ENCODE results near the gene CDH2.

Gene CDH2

DNA sequence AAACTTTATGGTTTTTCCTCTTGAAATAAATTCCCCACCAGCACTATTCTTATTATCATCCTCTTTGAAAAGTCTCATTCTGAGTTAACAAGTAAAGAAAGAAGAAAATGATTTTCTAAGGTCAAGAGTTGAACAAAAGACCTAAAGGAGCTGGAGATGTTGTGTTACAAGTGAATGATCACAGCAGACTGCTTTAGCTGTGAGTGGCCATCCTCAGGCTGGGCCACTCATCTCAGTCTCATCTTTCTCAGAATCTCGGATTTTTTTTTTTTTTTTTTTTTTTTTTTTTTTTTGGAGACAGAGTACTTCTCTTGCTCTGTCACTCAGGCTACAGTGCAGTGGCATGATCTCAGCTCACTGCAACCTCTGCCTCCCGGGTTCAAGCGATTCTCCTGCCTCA lies 133.3 kb downstream of the CDH2 start:
- DNase-seq (ENCODE audit: low read depth) = no peak

GRCh38 chr18:28041366-28041765 lies 135.6 kb downstream of the CDH2 start:
- peak; percentile 48 for DNase-seq (ENCODE audit: low read depth)

DNA sequence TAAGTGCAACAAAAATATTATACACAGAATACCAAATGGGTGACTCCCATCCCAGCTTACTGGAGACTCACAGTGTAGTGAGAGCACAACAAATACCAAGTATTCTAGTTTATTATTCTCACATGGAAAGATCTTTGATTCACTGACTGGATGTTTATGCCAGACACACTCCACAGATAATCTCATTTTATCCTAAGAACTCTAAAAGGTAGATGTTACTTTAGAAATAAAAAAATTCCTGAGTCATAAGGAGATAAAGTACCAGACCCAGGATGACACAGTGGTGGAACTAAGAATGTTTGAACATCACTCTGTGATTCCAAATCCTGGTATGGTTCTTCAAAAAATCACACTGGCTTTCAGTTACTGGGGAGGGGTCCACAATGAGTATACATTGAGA lies 136.2 kb downstream of the CDH2 start:
- no peak for DNase-seq (ENCODE audit: low read depth)

GRCh38 chr18:28040211-28040610 lies 136.7 kb downstream of the CDH2 start:
- no peak for DNase-seq (ENCODE audit: low read depth)

DNA sequence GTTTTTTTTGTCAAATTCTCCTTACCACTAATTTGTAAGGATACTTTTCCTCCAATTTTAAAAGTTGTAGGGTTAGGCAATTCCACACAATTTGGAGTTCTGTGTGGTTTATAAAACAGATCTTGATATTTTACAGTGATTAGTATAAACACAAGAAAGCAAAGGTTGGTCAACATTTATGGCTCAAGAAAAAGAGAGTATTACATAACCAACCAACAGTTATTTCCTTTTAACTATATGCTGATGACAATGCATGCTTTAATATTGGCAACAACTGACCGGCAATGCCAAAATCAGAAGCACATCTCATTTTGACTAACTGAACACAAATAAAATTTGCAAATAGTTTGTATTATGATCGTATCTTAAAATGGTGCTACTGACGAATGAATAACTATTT lies 137.2 kb downstream of the CDH2 start:
- peak; percentile 24 for DNase-seq (ENCODE audit: low read depth)

DNA sequence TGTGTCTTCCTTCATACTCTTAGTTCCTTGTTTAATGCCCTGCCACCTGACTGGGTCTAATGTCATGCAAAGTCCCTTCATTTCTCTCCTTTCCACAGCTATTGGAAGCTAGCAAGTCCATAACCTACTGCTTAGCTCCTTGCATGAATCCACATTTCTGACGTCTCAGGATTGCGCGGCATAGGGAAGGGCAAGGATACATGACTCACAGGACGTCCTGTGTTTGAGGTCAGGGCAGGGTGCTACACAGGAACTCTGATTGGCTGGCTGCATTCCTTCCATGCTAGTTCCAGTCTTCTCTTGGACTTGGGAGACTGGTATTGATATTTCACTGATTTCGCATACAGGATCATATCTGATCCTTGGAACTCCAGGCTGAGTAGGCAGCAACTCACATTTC lies 137.9 kb downstream of the CDH2 start:
- DNase-seq (ENCODE audit: low read depth) = peak; percentile 17

GRCh38 chr18:28036488-28036887 lies 140.4 kb downstream of the CDH2 start:
- no peak for DNase-seq (ENCODE audit: low read depth)

GRCh38 chr18:28034567-28034966 lies 142.4 kb downstream of the CDH2 start:
- no peak for DNase-seq (ENCODE audit: low read depth)

GRCh38 chr18:28032177-28032576 lies 144.8 kb downstream of the CDH2 start:
- no peak for DNase-seq (ENCODE audit: low read depth)

DNA sequence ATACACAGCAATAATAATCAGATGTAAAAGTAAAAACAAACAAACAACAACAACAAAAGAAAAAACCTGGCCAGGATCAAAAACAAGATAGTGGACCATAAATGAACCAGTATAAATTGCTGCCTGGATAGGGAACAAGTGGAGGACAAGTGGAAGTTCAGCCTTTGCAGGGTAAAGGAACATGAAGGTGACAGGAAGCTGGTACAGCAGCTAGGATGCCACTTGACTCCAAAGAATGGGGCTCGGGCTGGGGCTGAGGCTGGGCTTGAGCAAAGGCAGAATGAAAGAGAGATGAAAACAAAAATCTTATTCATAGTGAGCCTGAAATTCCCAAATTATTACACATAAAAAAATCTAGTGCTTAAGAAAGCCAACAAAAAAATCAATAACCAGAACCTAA lies 146.5 kb downstream of the CDH2 start:
- DNase-seq (ENCODE audit: low read depth) = no peak

DNA sequence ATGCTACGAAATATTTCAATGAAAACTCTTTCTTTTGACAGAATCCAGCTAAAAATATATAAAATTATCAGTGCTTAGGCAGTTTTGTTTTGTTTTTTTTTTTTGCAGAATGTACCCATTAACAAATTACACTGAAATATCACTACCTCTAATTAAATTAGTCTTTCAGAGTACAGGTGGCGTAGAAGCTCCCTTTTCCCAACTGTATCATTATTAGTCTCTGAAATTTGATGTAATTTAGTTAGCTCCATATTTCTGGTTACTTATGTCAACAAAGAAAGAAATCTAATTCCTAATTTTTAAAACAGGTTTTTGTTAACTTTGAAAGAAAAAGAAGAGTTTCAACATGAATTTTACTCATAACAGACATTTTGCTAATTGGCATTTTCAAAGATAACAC lies 149.2 kb downstream of the CDH2 start:
- no peak for DNase-seq (ENCODE audit: low read depth)

DNA sequence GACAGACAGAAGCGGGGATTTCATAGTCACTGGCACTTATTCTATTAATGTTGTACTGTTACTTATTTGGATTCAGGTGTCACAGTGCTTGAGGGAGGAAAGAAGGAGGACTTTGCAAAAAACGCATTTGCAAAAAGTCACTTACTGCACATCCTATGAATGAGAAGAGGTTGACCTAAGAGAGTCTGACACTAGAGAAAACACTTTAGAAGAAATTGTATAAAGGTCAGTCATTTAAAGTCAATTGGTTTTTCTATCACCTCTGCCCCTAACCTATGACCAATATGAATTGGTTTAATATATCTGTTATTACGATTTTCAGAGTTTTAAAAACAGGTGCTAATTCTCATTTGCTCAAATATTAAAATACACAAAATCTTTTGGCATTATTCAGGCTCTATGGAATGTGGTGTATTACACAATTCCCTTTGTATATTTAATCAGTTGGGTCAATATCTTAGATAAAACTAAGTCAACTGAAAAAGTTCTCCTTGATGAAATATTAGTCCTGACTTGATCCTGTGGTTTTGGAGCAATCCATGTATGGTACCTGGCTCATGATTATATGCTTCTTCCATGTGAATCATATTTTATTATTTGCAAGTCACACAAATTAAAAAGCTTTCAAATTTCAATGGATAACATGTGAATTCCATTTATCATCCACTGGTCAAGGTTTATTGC lies 157.4 kb downstream of the CDH2 start:
- DNase-seq (ENCODE audit: low read depth) = no peak

GRCh38 chr18:28018351-28018750 lies 158.6 kb downstream of the CDH2 start:
- DNase-seq (ENCODE audit: low read depth) = no peak

DNA sequence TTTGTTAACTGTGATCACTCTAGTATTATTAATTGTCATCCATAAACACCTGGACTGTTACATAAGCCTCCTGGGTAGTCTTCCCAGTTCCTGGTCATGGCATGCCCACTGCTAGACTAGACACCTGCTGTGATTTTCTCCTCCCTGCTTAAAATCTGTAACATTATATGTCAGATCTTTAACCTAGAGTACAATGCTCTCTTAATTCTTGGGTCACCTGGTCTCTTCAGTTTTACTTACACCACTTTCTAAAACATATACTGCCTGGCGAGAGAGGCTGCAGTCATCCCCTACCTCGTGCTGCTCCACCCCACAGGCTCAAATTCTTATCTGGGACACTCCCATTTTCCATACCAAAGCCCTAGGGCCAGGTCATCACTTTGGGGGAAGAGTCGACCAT lies 161.3 kb downstream of the CDH2 start:
- DNase-seq (ENCODE audit: low read depth) = no peak

DNA sequence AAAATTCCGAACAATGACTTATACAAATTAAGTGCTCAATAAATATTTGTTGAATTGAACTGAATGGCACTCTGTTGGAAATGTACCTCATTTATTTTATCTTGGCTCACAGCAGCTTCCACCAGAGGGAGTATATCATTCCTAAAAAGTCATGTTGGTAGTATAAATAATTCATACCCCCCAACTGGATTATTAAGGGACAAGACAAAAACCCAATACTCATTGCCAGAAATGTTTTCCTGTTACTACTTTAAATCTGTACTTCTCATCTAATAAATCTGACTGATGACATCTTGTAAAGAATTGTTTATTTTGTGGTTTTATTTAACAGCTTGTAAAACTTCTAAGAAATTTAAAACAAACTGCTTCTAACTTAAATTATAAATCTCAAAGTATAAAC lies 163.9 kb downstream of the CDH2 start:
- no peak for DNase-seq (ENCODE audit: low read depth)

DNA sequence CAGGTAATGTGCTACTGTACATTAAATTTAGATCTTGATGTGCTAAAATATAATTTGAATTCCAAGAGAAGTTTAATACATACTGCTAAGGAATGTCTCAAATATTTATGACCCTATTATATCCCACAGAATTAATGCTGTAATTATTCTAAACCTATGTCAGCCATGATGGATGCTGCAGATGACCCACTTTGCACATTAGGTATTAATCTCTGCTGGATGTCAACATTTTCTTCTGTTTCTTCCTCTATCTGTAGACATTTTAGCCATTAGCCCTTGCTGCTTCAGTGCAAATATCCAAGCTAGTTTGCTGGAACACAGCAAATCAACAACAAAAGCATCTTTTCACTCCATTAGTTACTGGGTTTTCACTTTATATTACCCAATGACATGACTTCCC lies 164.6 kb downstream of the CDH2 start:
- no peak for DNase-seq (ENCODE audit: low read depth)

- DNase-seq (ENCODE audit: low read depth) = no peak
Observed at GRCh38 chr18:28009589-28009988, 167.3 kb downstream of the CDH2 start.

DNA sequence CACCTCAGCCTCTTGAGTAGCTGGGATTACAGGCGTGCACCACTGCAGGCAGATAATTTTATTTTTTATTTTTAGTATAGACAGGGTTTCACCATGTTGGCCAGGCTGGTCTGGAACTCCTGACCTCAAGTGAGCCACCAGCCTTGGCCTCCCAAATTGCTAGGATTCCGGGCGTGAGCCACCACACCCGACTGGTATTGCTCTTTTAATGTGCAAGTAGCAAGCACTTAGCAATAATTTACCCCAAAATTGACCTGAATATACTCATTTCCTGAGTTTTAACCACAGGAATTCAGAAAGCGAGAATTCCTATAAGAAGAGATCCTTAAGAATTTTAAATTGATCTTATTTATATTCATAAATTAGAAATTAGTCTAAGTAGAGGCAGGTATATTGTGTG lies 169.1 kb downstream of the CDH2 start:
- no peak for DNase-seq (ENCODE audit: low read depth)

DNA sequence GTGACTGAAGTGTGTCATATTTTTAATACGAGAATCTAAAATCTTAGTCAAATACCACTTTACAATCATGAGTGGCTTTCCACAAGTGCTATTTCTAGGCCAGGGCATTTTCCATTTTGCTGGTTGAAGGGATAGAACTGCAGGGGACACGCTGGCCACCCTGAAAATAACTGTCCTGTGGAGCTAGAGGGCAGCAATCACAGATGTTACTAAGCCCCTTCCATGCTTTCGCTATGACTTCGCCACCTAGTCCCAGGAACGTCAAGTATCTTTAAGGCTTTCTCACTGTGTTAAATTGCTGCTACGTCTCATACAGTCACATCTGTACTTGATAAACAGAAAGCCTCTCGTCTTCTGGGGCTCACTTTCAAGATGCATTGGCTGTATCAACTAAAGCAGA lies 171.8 kb downstream of the CDH2 start:
- DNase-seq (ENCODE audit: low read depth) = no peak

DNA sequence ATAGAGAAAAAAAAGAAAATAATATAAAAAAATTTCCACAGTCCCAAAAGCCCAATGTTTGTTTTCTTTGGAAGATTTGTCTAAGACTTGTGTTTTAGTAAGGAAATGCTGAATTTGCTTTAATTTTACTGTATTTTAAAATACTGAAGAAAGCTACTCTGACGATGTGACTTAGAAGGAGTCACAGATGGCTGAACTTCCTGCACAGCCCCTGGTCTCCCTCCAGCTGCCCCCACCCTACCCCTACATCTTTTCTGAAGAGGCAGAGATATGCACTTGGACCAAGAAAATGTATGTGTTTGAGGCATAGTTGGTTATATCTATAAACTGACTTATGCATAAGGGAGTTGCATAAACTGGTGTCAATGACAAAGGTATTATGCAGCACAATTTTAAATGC lies 172.3 kb downstream of the CDH2 start:
- no peak for DNase-seq (ENCODE audit: low read depth)

- DNase-seq (ENCODE audit: low read depth) = peak; percentile 46
Observed at GRCh38 chr18:28003451-28003850, 173.5 kb downstream of the CDH2 start.

DNA sequence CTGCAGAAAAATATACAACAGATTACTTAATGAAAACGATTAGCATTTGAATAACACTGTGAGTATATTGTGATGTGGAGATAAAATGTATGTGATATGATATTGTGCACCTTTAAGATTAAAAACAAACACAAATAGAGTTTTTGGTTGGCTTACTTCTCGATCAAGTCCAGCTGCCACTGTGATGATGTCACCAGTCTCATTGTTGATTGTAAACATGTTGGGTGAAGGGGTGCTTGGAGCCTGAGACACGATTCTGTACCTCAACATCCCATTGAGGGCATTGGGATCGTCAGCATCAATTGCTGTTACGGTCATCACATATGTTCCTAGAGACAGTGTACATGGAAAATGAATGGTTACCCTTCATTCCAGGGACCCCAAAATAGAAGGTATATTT lies 174.1 kb downstream of the CDH2 start:
- DNase-seq (ENCODE audit: low read depth) = no peak

DNA sequence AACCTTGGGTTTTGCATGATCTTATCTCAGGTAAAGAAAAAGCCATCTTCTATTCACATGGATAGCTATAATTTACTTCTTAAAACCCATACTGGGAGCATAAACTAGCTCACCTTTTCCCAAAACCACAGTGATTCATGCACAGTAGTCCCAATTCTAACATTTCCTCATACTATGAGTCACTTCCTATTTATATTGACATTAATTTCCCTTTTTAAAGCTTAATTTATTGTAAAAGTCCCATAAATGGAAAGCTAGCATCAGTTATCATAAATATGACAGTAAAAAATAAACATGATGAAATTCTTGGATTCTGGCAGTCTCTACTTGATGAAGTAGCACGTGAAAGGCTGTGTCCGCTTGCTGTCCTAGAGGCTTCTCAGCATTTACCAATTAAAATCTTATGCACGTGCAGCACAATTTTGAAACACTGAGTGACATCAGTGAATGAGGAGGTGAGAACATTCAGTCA lies 180.1 kb downstream of the CDH2 start:
- no peak for DNase-seq (ENCODE audit: low read depth)

- no peak for DNase-seq (ENCODE audit: low read depth)
Observed at GRCh38 chr18:27995770-27996502, 181.0 kb downstream of the CDH2 start.

All from fibroblast of gingiva (primary cell).